Astrocyte (in vitro differentiated cells and primary cell): ENCODE data around the gene GHITM.

Experiments used
- CTCF ChIP-seq: IDR thresholded peaks from 2 replicates; pipeline ENCODE4 v1.5.1; 2011; ENCODE audit warnings: low read depth, mild to moderate bottlenecking, inconsistent platforms, low read length, moderate library complexity; ENCODE audit not compliant: insufficient read depth
- EZH2 ChIP-seq: IDR thresholded peaks from 2 replicates; pipeline ENCODE4 v1.6.1; 2012; ENCODE audit warnings: mild to moderate bottlenecking, low read length, inconsistent platforms; ENCODE audit not compliant: insufficient read depth

- TF ChIP-seq CTCF (no peak), EZH2 (no peak)
These were observed 62.4 kb downstream of the GHITM start for GRCh38 chr10:84201682-84202081.
